HG02870 (cell line): ENCODE measurements around the gene DCLK1.

Source experiments
- ATAC-seq: cut with Tn5 transposase; IDR thresholded peaks from one replicate; pipeline ENCODE4 v1.9.1; 2021; ENCODE audit warnings: mild to moderate bottlenecking, moderate library complexity; ENCODE audit not compliant: unreplicated experiment

Gene DCLK1

GRCh38 chr13:35909837-35910540 is 221.2 kb downstream of the DCLK1 start:
- no peak for ATAC-seq

GRCh38 chr13:35909091-35909490 is 222.1 kb downstream of the DCLK1 start:
- no peak for ATAC-seq

- ATAC-seq = no peak
Measured at GRCh38 chr13:35908226-35908625, 223.0 kb downstream of the DCLK1 start.

GRCh38 chr13:35906636-35907035 is 224.5 kb downstream of the DCLK1 start:
- ATAC-seq = no peak

- no peak for ATAC-seq
Measured at GRCh38 chr13:35903075-35903474, 228.1 kb downstream of the DCLK1 start.

- ATAC-seq = no peak
Measured at GRCh38 chr13:35898041-35898440, 233.1 kb downstream of the DCLK1 start.

GRCh38 chr13:35894636-35895035 is 236.5 kb downstream of the DCLK1 start:
- ATAC-seq = no peak

GRCh38 chr13:35892837-35893814 is 238.1 kb downstream of the DCLK1 start:
- ATAC-seq = no peak

- ATAC-seq = no peak
Measured at GRCh38 chr13:35891507-35892441, 239.4 kb downstream of the DCLK1 start.

- ATAC-seq = no peak
Measured at GRCh38 chr13:35889560-35889959, 241.6 kb downstream of the DCLK1 start.

GRCh38 chr13:35888981-35889380 is 242.2 kb downstream of the DCLK1 start:
- ATAC-seq = no peak

- ATAC-seq = no peak
Measured at GRCh38 chr13:35888457-35888883, 242.7 kb downstream of the DCLK1 start.

GRCh38 chr13:35887115-35887666 is 244.0 kb downstream of the DCLK1 start:
- ATAC-seq = no peak

GRCh38 chr13:35886332-35887114 is 244.7 kb downstream of the DCLK1 start:
- no peak for ATAC-seq

GRCh38 chr13:35884211-35884760 is 246.9 kb downstream of the DCLK1 start:
- no peak for ATAC-seq

GRCh38 chr13:35882722-35883497 is 248.3 kb downstream of the DCLK1 start:
- no peak for ATAC-seq

GRCh38 chr13:35881360-35881759 is 249.8 kb downstream of the DCLK1 start:
- no peak for ATAC-seq

- ATAC-seq = no peak
Measured at GRCh38 chr13:35879111-35879510, 252.1 kb downstream of the DCLK1 start.

- ATAC-seq = no peak
Measured at GRCh38 chr13:35876601-35877000, 254.6 kb downstream of the DCLK1 start.
